ENCODE data around the gene DUSP7. TPM values are rescaled to one million over a fixed set of nuclear protein-coding genes. Genes with fewer than 3 reads are reported as not detected.

The DUSP7 gene
- total RNA-seq, 1 experiment from 2014 or later = 40.9 TPM

GRCh38 chr3:52069135-52069534 is 12.8 kb upstream of the DUSP7 start:
- H3K27ac ChIP-seq (ENCODE audit: low read length) = no peak overlapping the region
- H3K27me3 ChIP-seq (ENCODE audit: low read length) = no peaks in the 10 kb centered on the region
- H2AFZ ChIP-seq (ENCODE audit: low read length) = no peak overlapping the region
- ChIA-PET CTCF (no interaction called here), POLR2A (ENCODE audit: unreplicated experiment) (no interaction called here)
- H3K36me3 ChIP-seq (ENCODE audit: low read depth, low read length) = no peaks in the 10 kb centered on the region; the same call in 1 of the 2 replicates
- no peak for ATAC-seq
- TF ChIP-seq CTCF (conservative IDR thresholded peaks at IDR 0.05; ENCODE audit: low read depth, low read length) = no peak
- TF ChIP-seq EZH2 (IDR thresholded peaks at IDR 0.05; ENCODE audit: low read length, unreplicated experiment) = no peak
- no peak for TF ChIP-seq EZH2phosphoT487 (IDR thresholded peaks at IDR 0.05; ENCODE audit: borderline replicate concordance, low read length)
- no TSS peak for BruUV-seq (replicated peaks)
- no peak for DNase-seq
- no peaks in the 10 kb centered on the region for H3K4me1 ChIP-seq (ENCODE audit: insufficient read depth, low read length)
- no peaks in the 10 kb centered on the region for H3F3A ChIP-seq (ENCODE audit: low read length, unreplicated experiment)
- H3K9ac ChIP-seq (ENCODE audit: low read length) = no peak overlapping the region
- intact Hi-C loops (cut with micrococcal nuclease) = no loop called here
- H3K4me2 ChIP-seq (ENCODE audit: low read length) = no peak overlapping the region
- H3K9me3 ChIP-seq (ENCODE audit: low read length) = no peaks in the 10 kb centered on the region
- H4K20me1 ChIP-seq (ENCODE audit: low read length) = no peaks in the 10 kb centered on the region
- no peak overlapping the region for H3K4me3 ChIP-seq (ENCODE audit: low read length)
- H3K9me2 ChIP-seq (replicated peaks; ENCODE audit: low read length) = no peaks in the 10 kb centered on the region
- H3K79me2 ChIP-seq (ENCODE audit: low read length) = no peaks in the 10 kb centered on the region

- Histone ChIP-seq H3K27me3 (ENCODE audit: low read length) (no peaks in the 10 kb centered on the region), H4K20me1 (ENCODE audit: low read length) (no peaks in the 10 kb centered on the region), H3K27ac (ENCODE audit: low read length) (no peak overlapping the region), H3K9me3 (ENCODE audit: low read length) (no peaks in the 10 kb centered on the region), H3K4me2 (ENCODE audit: low read length) (no peak overlapping the region), H3F3A (ENCODE audit: low read length, unreplicated experiment) (no peaks in the 10 kb centered on the region), H2AFZ (ENCODE audit: low read length) (no peak overlapping the region), H3K9me2 (replicated peaks; ENCODE audit: low read length) (no peaks in the 10 kb centered on the region), H3K9ac (ENCODE audit: low read length) (no peak overlapping the region), H3K4me3 (ENCODE audit: low read length) (no peak overlapping the region), H3K36me3 (ENCODE audit: low read depth, low read length) (no peaks in the 10 kb centered on the region), H3K79me2 (ENCODE audit: low read length) (no peaks in the 10 kb centered on the region), H3K4me1 (ENCODE audit: insufficient read depth, low read length) (no peaks in the 10 kb centered on the region)
- DNase-seq (no peak), ATAC-seq (no peak)
- ChIA-PET CTCF (no interaction called here), POLR2A (ENCODE audit: unreplicated experiment) (no interaction called here)
- BruUV-seq (replicated peaks) = no TSS peak
- intact Hi-C loops (cut with micrococcal nuclease) = no loop called here
- TF ChIP-seq CTCF (conservative IDR thresholded peaks at IDR 0.05; ENCODE audit: low read depth, low read length) (no peak), EZH2phosphoT487 (IDR thresholded peaks at IDR 0.05; ENCODE audit: borderline replicate concordance, low read length) (no peak), EZH2 (IDR thresholded peaks at IDR 0.05; ENCODE audit: low read length, unreplicated experiment) (no peak)
These were observed 12.4 kb upstream of the DUSP7 start for GRCh38 chr3:52068730-52069129.

- TF ChIP-seq EZH2phosphoT487 (IDR thresholded peaks at IDR 0.05; ENCODE audit: borderline replicate concordance, low read length) (no peak), EZH2 (IDR thresholded peaks at IDR 0.05; ENCODE audit: low read length, unreplicated experiment) (no peak), CTCF (conservative IDR thresholded peaks at IDR 0.05; ENCODE audit: low read depth, low read length) (no peak)
- H2AFZ ChIP-seq (ENCODE audit: low read length) = no peak overlapping the region
- no peak overlapping the region for H3K4me3 ChIP-seq (ENCODE audit: low read length)
- H3K9me2 ChIP-seq (replicated peaks; ENCODE audit: low read length) = no peaks in the 10 kb centered on the region
- no peaks in the 10 kb centered on the region for H3K36me3 ChIP-seq (ENCODE audit: low read depth, low read length)
- H3K4me1 ChIP-seq (ENCODE audit: insufficient read depth, low read length) = peaks cover 4% of the 10 kb centered on the region
- no peaks in the 10 kb centered on the region for H4K20me1 ChIP-seq (ENCODE audit: low read length)
- no peak overlapping the region for H3K9ac ChIP-seq (ENCODE audit: low read length)
- ChIA-PET POLR2A (ENCODE audit: unreplicated experiment) (no interaction called here), CTCF (no interaction called here)
- intact Hi-C loops (cut with micrococcal nuclease) = no loop called here
- ATAC-seq (no peak), DNase-seq (no peak)
- no peak overlapping the region for H3K4me2 ChIP-seq (ENCODE audit: low read length)
- no peaks in the 10 kb centered on the region for H3K79me2 ChIP-seq (ENCODE audit: low read length)
- H3K9me3 ChIP-seq (ENCODE audit: low read length) = no peaks in the 10 kb centered on the region
- no TSS peak for BruUV-seq (replicated peaks)
- no peaks in the 10 kb centered on the region for H3K27me3 ChIP-seq (ENCODE audit: low read length)
- no peak overlapping the region for H3K27ac ChIP-seq (ENCODE audit: low read length)
- H3F3A ChIP-seq (ENCODE audit: low read length, unreplicated experiment) = no peaks in the 10 kb centered on the region
These were observed 11.7 kb upstream of the DUSP7 start for GRCh38 chr3:52068055-52068571.
